SK-N-SH (cell line): ENCODE measurements around the gene DPH6. TPM values are rescaled to one million over a fixed set of nuclear protein-coding genes. Genes with fewer than 3 reads are reported as not detected.

ENCODE experiments used
- CTCF ChIA-PET: fragments of 300-600, 350-600 bp; formaldehyde crosslinking; extraction: SDS; loops from one replicate; lab custom pipeline; 2021; lab: Yijun Ruan, JAX
- POLR2A ChIA-PET: fragments of 350-600 bp; sonication (Branson Sonifier 250); formaldehyde crosslinking; extraction: SDS; loops from one replicate; lab custom pipeline; 2020; ENCODE audit warnings: antibody characterized with exemption, inconsistent platforms; lab: Yijun Ruan, JAX
- DNase-seq: peaks from one replicate; pipeline ENCODE4 v3.0.0; 2012
- H2AFZ ChIP-seq: fragments of 200-600 bp; sonication (generic); 2 replicates; pipeline ENCODE4 v1.8.1; 2016; ENCODE audit warnings: antibody characterized with exemption, mild to moderate bottlenecking, low read depth
- H3F3A ChIP-seq: fragments of 200-600 bp; sonication (generic); replicated peaks from 2 replicates; pipeline ENCODE3; 2016; ENCODE audit warnings: antibody characterized with exemption, mild to moderate bottlenecking; ENCODE audit not compliant: insufficient read depth
- H3K27ac ChIP-seq, 2 experiments: fragments of 200-500 bp in 1 of 2; fragments of 200-600 bp in 1 of 2; sonication (Bioruptor generic) in 1 of 2; sonication (generic), shearing (Covaris generic) in 1 of 2; 2 replicates each; pipeline versions ENCODE4 v1.5.1 to v1.6.1; 2014 to 2016; ENCODE audit warnings: low read depth in 2 of 2, inconsistent platforms in 1 of 2, low read length in 1 of 2, mild to moderate bottlenecking in 1 of 2, mixed read lengths in 1 of 2
- H3K27me3 ChIP-seq: fragments of 200-600 bp; sonication (generic), shearing (Covaris generic); 2 replicates; pipeline ENCODE4 v1.6.1; 2016; ENCODE audit warnings: mixed run types; ENCODE audit not compliant: insufficient read depth
- H3K36me3 ChIP-seq, 2 experiments: fragments of 200-500 bp in 1 of 2; fragments of 200-600 bp in 1 of 2; sonication (Bioruptor generic) in 1 of 2; sonication (generic) in 1 of 2; replicated peaks in 1 of 2; 2 replicates each; pipeline versions ENCODE3 to v1.5.1; 2014 to 2016; ENCODE audit warnings: low read length in 1 of 2, mild to moderate bottlenecking in 1 of 2; ENCODE audit not compliant: insufficient read depth in 2 of 2, control insufficient read depth in 1 of 2
- H3K4me1 ChIP-seq, 2 experiments: fragments of 200-500 bp in 1 of 2; fragments of 200-600 bp in 1 of 2; sonication (Bioruptor generic) in 1 of 2; sonication (generic), shearing (Covaris generic) in 1 of 2; 2 replicates each; pipeline versions ENCODE4 v1.5.1 to v1.6.1; 2014 to 2016; ENCODE audit warnings: low read depth in 1 of 2, low read length in 1 of 2, mixed run types in 1 of 2; ENCODE audit not compliant: insufficient read depth in 2 of 2, control insufficient read depth in 1 of 2
- H3K4me2 ChIP-seq: fragments of 200-600 bp; sonication (generic), shearing (Covaris generic); 2 replicates; pipeline ENCODE4 v1.6.1; 2017; ENCODE audit warnings: mixed run types
- H3K4me3 ChIP-seq, 2 experiments: fragments of 200-500 bp in 1 of 2; fragments of 200-600 bp in 1 of 2; sonication (Bioruptor generic) in 1 of 2; sonication (generic), shearing (Covaris generic) in 1 of 2; 2 replicates each; pipeline versions ENCODE4 v1.5.1 to v1.8.1; 2014 to 2016; ENCODE audit warnings: low read depth in 2 of 2, inconsistent platforms in 1 of 2, low read length in 1 of 2, mild to moderate bottlenecking in 1 of 2, mixed read lengths in 1 of 2, moderate library complexity in 1 of 2
- H3K79me2 ChIP-seq: fragments of 200-600 bp; sonication (generic); 2 replicates; pipeline ENCODE4 v1.8.1; 2017; ENCODE audit warnings: mild to moderate bottlenecking; ENCODE audit not compliant: insufficient read depth
- H3K9ac ChIP-seq: fragments of 200-600 bp; sonication (generic); 2 replicates; pipeline ENCODE4 v1.6.1; 2017; ENCODE audit warnings: mixed run types
- H3K9me2 ChIP-seq: fragments of 200-600 bp; sonication (generic); 2 replicates; pipeline ENCODE4 v1.6.1; 2017; ENCODE audit warnings: mixed run types
- H3K9me3 ChIP-seq: fragments of 200-600 bp; sonication (generic); 2 replicates; pipeline ENCODE4 v1.6.1; 2017; ENCODE audit warnings: mixed run types, mild to moderate bottlenecking, moderate library complexity
- H4K20me1 ChIP-seq: fragments of 200-600 bp; sonication (generic); 2 replicates; pipeline ENCODE4 v1.6.1; 2017; ENCODE audit warnings: mild to moderate bottlenecking, mixed run types; ENCODE audit not compliant: insufficient read depth
- CHD2 ChIP-seq: fragments of 150-350 bp; IDR thresholded peaks from 2 replicates; pipeline ENCODE4 v1.6.1; 2018; ENCODE audit warnings: low read length; ENCODE audit not compliant: partially characterized antibody
- EZH2phosphoT487 ChIP-seq: fragments of 200-600 bp; sonication (generic); IDR thresholded peaks from 2 replicates; pipeline ENCODE4 v1.6.1; 2017; ENCODE audit warnings: low read depth, mixed run types, mild to moderate bottlenecking, antibody characterized with exemption, moderate library complexity, borderline replicate concordance
- FOXJ3 ChIP-seq: sonication (generic); formaldehyde crosslinking; IDR thresholded peaks from 2 replicates; pipeline ENCODE4 v1.5.1; 2020; ENCODE audit warnings: mild to moderate bottlenecking, missing genetic modification reagents
- GATA2 ChIP-seq: sonication (generic); formaldehyde crosslinking; IDR thresholded peaks from 2 replicates; pipeline ENCODE4 v1.5.0; 2020; ENCODE audit warnings: mild to moderate bottlenecking, missing genetic modification reagents
- IRF3 ChIP-seq: fragments of 150-350 bp; IDR thresholded peaks from 2 replicates; pipeline ENCODE4 v1.6.1; 2016; ENCODE audit warnings: mild to moderate bottlenecking, low read depth, low read length
- MAX ChIP-seq: IDR thresholded peaks from 2 replicates; pipeline ENCODE4 v1.4.0; 2012; ENCODE audit warnings: low read depth
- MXI1 ChIP-seq: IDR thresholded peaks from 2 replicates; pipeline ENCODE4 v1.6.1; 2012; ENCODE audit warnings: mild to moderate bottlenecking, low read depth, low read length, improper control_type of control experiment
- NFIC ChIP-seq: IDR thresholded peaks from 2 replicates; pipeline ENCODE4 v1.4.0; 2012; ENCODE audit warnings: borderline replicate concordance
- REST ChIP-seq: IDR thresholded peaks from 2 replicates; pipeline ENCODE4 v1.6.1; 2012; ENCODE audit warnings: mild to moderate bottlenecking, low read depth, low read length, moderate library complexity
- RFX5 ChIP-seq: IDR thresholded peaks from 2 replicates; pipeline ENCODE4 v1.6.1; 2012; ENCODE audit warnings: mild to moderate bottlenecking, improper control_type of control experiment, low read length
- SMC3 ChIP-seq: IDR thresholded peaks from 2 replicates; pipeline ENCODE4 v1.6.1; 2012; ENCODE audit warnings: low read depth, low read length, improper control_type of control experiment
- WGBS: methylation state at CpG from one replicate; pipeline ENCODE4 v1.1.6; 2017; ENCODE audit warnings: low lambda C conversion rate; 5-methylcytosine and 5-hydroxymethylcytosine counted together
- polyA plus RNA-seq, 3 experiments: library from polyadenylated mRNA; depleted of rRNA; stranded (reverse); fragments of >200 nt; gene quantifications; 2 replicates each; pipeline ENCODE4 v1.2.3, GENCODE V29; 2012

The DPH6 gene
- polyA plus RNA-seq, 1 of the 3 experiments (the other 2 are of a cell fraction): 15.7 TPM

- no peak overlapping the region for H3K4me2 ChIP-seq
- no peaks in the 10 kb centered on the region for H3K36me3 ChIP-seq
- H3K9me3 ChIP-seq: no peaks in the 10 kb centered on the region
- no peaks in the 10 kb centered on the region for H4K20me1 ChIP-seq
- H3K27ac ChIP-seq: peak overlapping the region in 1 of 2 experiments; percentile 71; a peak in 2 of 4 replicates
- no peak for DNase-seq
- H3K4me1 ChIP-seq: peaks cover 0 to 2% of the 10 kb centered on the region in 2 experiments; a peak in 2 of 4 replicates
- H3K79me2 ChIP-seq: no peaks in the 10 kb centered on the region
- no peak for TF ChIP-seq IRF3
- no peak for TF ChIP-seq SMC3
- no peak for TF ChIP-seq MAX
- no peak for TF ChIP-seq NFIC
- TF ChIP-seq RFX5: no peak
- no peak for TF ChIP-seq MXI1
- no peak for TF ChIP-seq EZH2phosphoT487
- no peak for TF ChIP-seq REST
- TF ChIP-seq FOXJ3 (CRISPR knock-in tag): no peak
- TF ChIP-seq GATA2 (CRISPR knock-in tag): no peak
- no peak for TF ChIP-seq CHD2
- no peaks in the 10 kb centered on the region for H3F3A ChIP-seq
- ChIA-PET CTCF (no interaction called here), POLR2A (no interaction called here)
- no peaks in the 10 kb centered on the region for H3K9me2 ChIP-seq
- H3K27me3 ChIP-seq: no peaks in the 10 kb centered on the region
- no peak overlapping the region for H2AFZ ChIP-seq
- H3K4me3 ChIP-seq: no peak overlapping the region
- 84% methylated on average over 6 of the region's 6 CpGs for WGBS
- no peak overlapping the region for H3K9ac ChIP-seq
These were observed 215.8 kb downstream of the DPH6 start for GRCh38 chr15:35330048-35330695.
